ENCODE measurements around the gene BCL2L14.

GRCh38 chr12:12054993-12055392, 15.7 kb upstream of the BCL2L14 start:
- no peak for TF ChIP-seq ATF1 (CRISPR knock-in tag; IDR thresholded peaks at IDR 0.05)
- no peak for TF ChIP-seq ATF1 (tag; IDR thresholded peaks at IDR 0.05)
- no peak for TF ChIP-seq FOXJ3 (CRISPR knock-in tag; IDR thresholded peaks at IDR 0.05)
- TF ChIP-seq SMARCB1 (IDR thresholded peaks at IDR 0.05; ENCODE audit: insufficient read length, low read depth) = no peak
- TF ChIP-seq SIN3A (IDR thresholded peaks at IDR 0.05; ENCODE audit: borderline replicate concordance in 2 of 2, control insufficient read depth in 1 of 2, low read depth in 2 of 2, low read length in 2 of 2) = no peak
- TF ChIP-seq ZBTB8A (IDR thresholded peaks at IDR 0.05; ENCODE audit: partially characterized antibody) = no peak
- no peak for TF ChIP-seq MBD1 (CRISPR knock-in tag; IDR thresholded peaks at IDR 0.05)

Data from K562 (cell line).